ENCODE results near the gene CNRIP1.

The CNRIP1 gene

GRCh38 chr2:68251855-68252399 lies 67.8 kb downstream of the CNRIP1 start:
- DNase-seq (ENCODE audit: low read depth in 1 of 2, low spot score in 1 of 2) = peak in 1 of 2 donors; percentile 4

GRCh38 chr2:68251187-68251854 lies 68.4 kb downstream of the CNRIP1 start:
- peak; percentile 29 to 32 for DNase-seq (ENCODE audit: low read depth in 1 of 2, low spot score in 1 of 2)

GRCh38 chr2:68250652-68251186 lies 69.0 kb downstream of the CNRIP1 start:
- peak in 1 of 2 donors; percentile 71 for DNase-seq (ENCODE audit: low read depth in 1 of 2, low spot score in 1 of 2)

- DNase-seq (ENCODE audit: low read depth in 1 of 2, low spot score in 1 of 2) = no peak
Observed at GRCh38 chr2:68250196-68250595, 69.6 kb downstream of the CNRIP1 start.

- no peak for DNase-seq (ENCODE audit: low read depth in 1 of 2, low spot score in 1 of 2)
Observed at GRCh38 chr2:68248806-68249205, 70.9 kb downstream of the CNRIP1 start.

GRCh38 chr2:68248361-68248760 lies 71.4 kb downstream of the CNRIP1 start:
- DNase-seq (ENCODE audit: low read depth in 1 of 2, low spot score in 1 of 2) = no peak

GRCh38 chr2:68246396-68246795 lies 73.4 kb downstream of the CNRIP1 start:
- no peak for DNase-seq (ENCODE audit: low read depth in 1 of 2, low spot score in 1 of 2)

GRCh38 chr2:68245672-68246071 lies 74.1 kb downstream of the CNRIP1 start:
- no peak for DNase-seq (ENCODE audit: low read depth in 1 of 2, low spot score in 1 of 2)

GRCh38 chr2:68245066-68245465 lies 74.7 kb downstream of the CNRIP1 start:
- DNase-seq (ENCODE audit: low read depth in 1 of 2, low spot score in 1 of 2) = no peak

- DNase-seq (ENCODE audit: low read depth in 1 of 2, low spot score in 1 of 2) = no peak
Observed at GRCh38 chr2:68244456-68244855, 75.3 kb downstream of the CNRIP1 start.
